Neural crest cell (in vitro differentiated cells): Measurements from ENCODE around the gene SSUH2. TPM values are rescaled to one million over a fixed set of nuclear protein-coding genes. Genes with fewer than 3 reads are reported as not detected.

ENCODE experiments used
- DNase-seq: peaks from one replicate; pipeline ENCODE4 v3.0.0; 2021; ENCODE audit warnings: low read depth, mixed read lengths, low spot score
- H3K27ac Mint-ChIP-seq: one replicate; pipeline ENCODE4 v1.8.0; 2021; ENCODE audit warnings: mild to moderate bottlenecking, mixed read lengths; ENCODE audit not compliant: unreplicated experiment
- H3K27me3 Mint-ChIP-seq: 2 replicates; pipeline ENCODE4 v1.8.0; 2021; ENCODE audit warnings: low read depth, mild to moderate bottlenecking, mixed read lengths
- H3K36me3 Mint-ChIP-seq: 2 replicates; pipeline ENCODE4 v1.8.0; 2021; ENCODE audit warnings: low read depth, mild to moderate bottlenecking, mixed read lengths
- H3K4me1 Mint-ChIP-seq: 2 replicates; pipeline ENCODE4 v1.8.0; 2021; ENCODE audit warnings: mixed read lengths
- H3K4me3 Mint-ChIP-seq: one replicate; pipeline ENCODE4 v1.8.0; 2021; ENCODE audit warnings: mild to moderate bottlenecking, mixed read lengths
- H3K9me3 Mint-ChIP-seq: 2 replicates; pipeline ENCODE4 v1.8.0; 2021; ENCODE audit warnings: mixed read lengths
- CTCF ChIP-seq: fragments of 200-600 bp; sonication (generic); conservative IDR thresholded peaks from 2 replicates; pipeline ENCODE4 v1.5.0; 2021; ENCODE audit warnings: antibody characterized with exemption, mild to moderate bottlenecking
- total RNA-seq: library from RNA; stranded (reverse); gene quantifications from 2 replicates; pipeline ENCODE4 v1.2.1, GENCODE V29; 2021

SSUH2 gene
- total RNA-seq, 1 donor from 2014 or later: 14.1 TPM

DNA sequence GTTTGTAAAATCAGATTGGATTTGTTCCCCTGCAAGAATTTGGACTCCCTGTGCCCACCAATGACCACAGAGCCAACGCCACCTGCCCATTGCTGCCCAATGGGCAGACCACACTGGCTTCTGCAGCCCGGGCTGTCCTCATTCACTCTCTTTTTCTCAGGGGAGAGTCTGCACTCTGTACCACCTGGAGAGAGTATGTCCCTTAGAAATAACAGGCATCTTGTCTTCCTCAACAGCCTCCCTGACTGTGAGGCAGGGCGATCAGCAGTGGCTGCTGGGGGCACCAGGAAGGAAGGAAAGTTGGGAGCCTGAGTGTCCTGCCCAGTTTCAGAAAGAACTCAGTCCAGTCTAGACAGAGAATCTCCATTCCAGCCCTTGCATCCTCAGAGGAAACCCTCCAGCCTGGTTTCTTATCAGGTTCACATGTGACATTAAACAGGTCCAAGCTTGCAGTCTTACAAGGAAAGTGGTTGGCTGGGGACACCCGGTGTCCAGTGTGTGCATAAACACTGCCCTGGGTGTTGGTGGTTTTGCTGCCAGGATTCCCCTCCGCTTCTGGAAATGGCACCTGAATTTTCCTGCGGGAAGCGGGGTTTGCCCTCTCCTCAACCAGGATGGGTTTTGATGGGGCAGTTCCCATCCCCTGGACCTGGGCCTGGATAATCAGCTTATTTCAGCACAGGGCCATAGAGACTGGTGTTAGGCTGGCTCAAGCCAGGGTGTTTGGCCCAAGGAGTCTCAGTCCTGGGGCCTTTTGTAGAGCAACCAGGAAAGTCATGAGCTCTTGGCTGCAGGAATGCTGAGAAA, 37.2 kb downstream of the SSUH2 start:
- H3K27ac Mint-ChIP-seq: peak overlapping the region; percentile 90
- no peaks in the 10 kb centered on the region for H3K9me3 Mint-ChIP-seq
- no peak overlapping the region for H3K4me3 Mint-ChIP-seq
- H3K36me3 Mint-ChIP-seq: peaks cover 10% of the 10 kb centered on the region
- DNase-seq: peak; percentile 35
- peaks cover 26% of the 10 kb centered on the region for H3K4me1 Mint-ChIP-seq
- no peaks in the 10 kb centered on the region for H3K27me3 Mint-ChIP-seq
- TF ChIP-seq CTCF: peak; percentile 64

DNA sequence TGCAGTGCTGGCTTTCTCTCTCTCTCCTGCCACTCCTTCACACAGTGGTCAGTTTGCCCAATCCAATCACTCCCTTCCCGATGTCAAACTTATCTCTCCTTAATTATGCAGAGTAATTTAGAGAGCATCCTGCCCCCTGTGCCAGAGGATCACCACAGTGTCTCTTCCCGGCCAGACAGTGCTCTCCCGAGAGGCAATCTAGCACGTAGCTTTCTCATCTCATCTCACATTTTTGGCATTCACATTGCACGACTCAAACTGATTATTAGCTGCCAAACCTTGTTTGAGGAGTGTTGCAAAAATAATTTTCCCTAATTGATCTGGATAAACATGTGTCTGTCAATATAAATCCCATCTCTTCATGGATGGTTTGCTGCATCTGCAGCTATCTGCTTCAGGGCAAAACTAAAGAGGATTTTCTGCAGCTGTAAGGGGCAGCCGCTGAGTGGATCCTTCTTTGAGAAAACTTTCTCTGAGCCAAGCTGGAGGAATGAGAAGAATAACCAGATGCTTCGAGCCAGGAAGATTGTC, 37.8 kb downstream of the SSUH2 start:
- TF ChIP-seq CTCF: no peak
- Mint-ChIP-seq H3K36me3 (peaks cover 10% of the 10 kb centered on the region), H3K27me3 (no peaks in the 10 kb centered on the region), H3K9me3 (no peaks in the 10 kb centered on the region), H3K27ac (no peak overlapping the region), H3K4me3 (no peak overlapping the region), H3K4me1 (peaks cover 26% of the 10 kb centered on the region)
- DNase-seq: no peak

DNA sequence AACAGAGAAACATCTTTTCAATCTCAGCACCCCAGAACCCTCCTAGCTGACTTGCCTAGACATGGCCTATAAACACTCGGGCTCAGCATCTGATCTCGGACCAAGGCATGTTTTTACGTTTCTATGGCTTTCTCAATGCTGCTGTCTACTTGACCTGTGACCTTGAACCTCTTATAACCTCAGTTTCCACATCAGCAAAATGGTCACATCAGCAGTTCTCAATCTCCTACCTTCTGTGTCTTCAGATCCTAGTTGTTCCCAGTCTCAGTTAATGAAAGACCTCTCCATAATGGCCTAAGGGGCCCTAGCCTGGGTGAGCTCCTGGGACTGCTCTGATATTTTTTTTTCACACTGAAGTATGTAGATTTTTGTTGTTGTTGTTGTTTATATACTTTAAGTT, 39.6 kb downstream of the SSUH2 start:
- DNase-seq: no peak
- Mint-ChIP-seq H3K27ac (peak overlapping the region; percentile 53), H3K4me1 (peaks cover 20% of the 10 kb centered on the region), H3K9me3 (no peaks in the 10 kb centered on the region), H3K4me3 (no peak overlapping the region), H3K36me3 (peaks cover 6% of the 10 kb centered on the region), H3K27me3 (no peaks in the 10 kb centered on the region)
- TF ChIP-seq CTCF: no peak

DNA sequence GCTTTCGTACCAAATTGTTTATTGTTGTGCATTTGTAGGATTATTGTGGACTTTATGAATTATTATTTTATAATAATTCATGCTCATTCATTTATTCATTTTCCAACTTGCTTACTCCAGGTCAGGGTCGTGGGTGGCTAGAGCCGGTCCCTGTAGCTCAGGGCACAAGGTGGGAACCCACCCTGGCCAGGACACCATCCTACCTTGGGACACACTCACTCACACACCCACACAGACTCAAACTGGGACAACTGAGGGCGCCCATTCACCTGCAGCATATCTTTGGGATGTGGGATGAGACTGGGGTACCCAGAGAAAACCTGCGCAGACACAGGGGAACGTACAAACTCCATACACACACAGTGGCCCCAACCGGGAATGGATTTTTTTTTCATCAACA, 40.6 kb downstream of the SSUH2 start:
- no peaks in the 10 kb centered on the region for H3K9me3 Mint-ChIP-seq
- peaks cover 17% of the 10 kb centered on the region for H3K4me1 Mint-ChIP-seq
- no peak for TF ChIP-seq CTCF
- no peaks in the 10 kb centered on the region for H3K27me3 Mint-ChIP-seq
- no peak overlapping the region for H3K27ac Mint-ChIP-seq
- peaks cover 6% of the 10 kb centered on the region for H3K36me3 Mint-ChIP-seq
- DNase-seq: no peak
- no peak overlapping the region for H3K4me3 Mint-ChIP-seq

DNA sequence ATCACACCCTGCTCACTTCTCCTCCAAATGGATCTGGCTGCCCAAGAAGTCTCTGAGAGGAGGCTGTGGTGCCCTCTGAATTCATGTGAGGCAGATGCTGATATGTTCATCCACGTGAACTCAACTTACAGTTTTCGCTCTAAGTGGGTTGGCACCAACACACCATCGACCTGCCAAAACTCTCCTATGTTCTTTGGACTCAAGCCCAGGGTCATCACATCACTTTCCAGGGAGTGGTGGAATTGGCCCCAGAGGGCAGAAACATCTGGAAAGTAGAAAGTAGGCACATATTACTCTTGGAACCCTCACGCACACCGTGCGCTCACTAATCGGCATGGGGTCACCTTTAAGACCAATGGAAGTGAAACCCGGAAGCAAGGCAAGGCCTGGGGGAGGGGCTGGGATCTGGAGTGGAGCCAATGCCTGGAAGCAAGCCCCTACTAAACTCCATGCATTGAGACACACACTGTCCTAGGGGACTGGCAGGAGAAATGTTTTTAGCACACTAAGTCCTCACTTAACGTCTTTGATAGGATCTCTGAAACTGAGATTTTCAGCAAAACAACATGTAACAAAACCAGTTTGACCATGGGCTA, 41.4 kb downstream of the SSUH2 start:
- no peak overlapping the region for H3K27ac Mint-ChIP-seq
- H3K4me1 Mint-ChIP-seq: peaks cover 19% of the 10 kb centered on the region
- no peak for TF ChIP-seq CTCF
- no peaks in the 10 kb centered on the region for H3K9me3 Mint-ChIP-seq
- peaks cover 6% of the 10 kb centered on the region for H3K36me3 Mint-ChIP-seq
- no peak overlapping the region for H3K4me3 Mint-ChIP-seq
- no peak for DNase-seq
- no peaks in the 10 kb centered on the region for H3K27me3 Mint-ChIP-seq
